ENCODE results near the gene CNTN5. TPM values are rescaled to one million over a fixed set of nuclear protein-coding genes. Genes with fewer than 3 reads are reported as not detected.

The CNTN5 gene
- total RNA-seq, 1 experiment from 2014 or later: not detected

GRCh38 chr11:99281331-99281730 lies 260.6 kb downstream of the CNTN5 start:
- H3K36me3 Mint-ChIP-seq (ENCODE audit: insufficient read depth in 1 of 3, low read depth in 3 of 3): no peaks in the 10 kb centered on the region
- Histone ChIP-seq H3K79me2 (ENCODE audit: insufficient read depth, low read length) (no peaks in the 10 kb centered on the region), H3K4me2 (ENCODE audit: insufficient read depth, insufficient read length, low read length) (no peak overlapping the region), H3K14ac (ENCODE audit: insufficient read depth, low read length) (no peak overlapping the region), H3K9me3 (ENCODE audit: control insufficient read depth, low read depth, low read length) (no peaks in the 10 kb centered on the region), H3K56ac (ENCODE audit: insufficient read length, low read depth, low read length) (no peak overlapping the region), H3K27ac (ENCODE audit: insufficient read length, low read depth, low read length) (no peak overlapping the region), H3K4ac (ENCODE audit: low read depth, low read length) (no peak overlapping the region), H2AFZ (ENCODE audit: low read length) (no peak overlapping the region), H3K18ac (ENCODE audit: insufficient read length, low read depth, low read length) (no peak overlapping the region), H3K4me1 (ENCODE audit: insufficient read depth, low read length) (no peaks in the 10 kb centered on the region), H3K23ac (ENCODE audit: insufficient read length, low read depth, low read length) (no peak overlapping the region), H4K8ac (replicated peaks; ENCODE audit: insufficient read length, low read depth, low read length) (no peak overlapping the region), H2BK15ac (ENCODE audit: low read depth, low read length) (no peak overlapping the region), H2AK5ac (ENCODE audit: insufficient read length, low read length) (no peak overlapping the region), H2BK120ac (ENCODE audit: low read depth, low read length, poor library complexity, severe bottlenecking) (no peak overlapping the region), H3K23me2 (ENCODE audit: insufficient read length, low read depth, low read length, poor library complexity, severe bottlenecking) (no peaks in the 10 kb centered on the region), H2BK20ac (ENCODE audit: low read depth, low read length, poor library complexity, severe bottlenecking) (no peak overlapping the region), H3K79me1 (ENCODE audit: insufficient read depth, low read depth, low read length, poor library complexity, severe bottlenecking) (no peaks in the 10 kb centered on the region), H3T11ph (ENCODE audit: low read length) (no peak overlapping the region), H4K5ac (ENCODE audit: insufficient read length, low read depth, low read length) (no peak overlapping the region), H3K9ac (ENCODE audit: extremely low read depth, insufficient read length, low read length) (no peak overlapping the region), H2BK5ac (ENCODE audit: insufficient read length, low read length) (no peak overlapping the region), H4K20me1 (ENCODE audit: control insufficient read depth, insufficient read depth, insufficient read length) (no peaks in the 10 kb centered on the region), H3K27me3 (ENCODE audit: insufficient read depth, low read length) (no peaks in the 10 kb centered on the region), H4K91ac (ENCODE audit: insufficient read length, low read depth, low read length) (no peak overlapping the region), H2BK12ac (ENCODE audit: insufficient read length, low read depth, low read length) (no peak overlapping the region)
- H3K27me3 Mint-ChIP-seq (ENCODE audit: low read depth): no peaks in the 10 kb centered on the region
- H3K9me3 Mint-ChIP-seq: no peaks in the 10 kb centered on the region
- H3K4me1 Mint-ChIP-seq: peaks cover 4 to 6% of the 10 kb centered on the region in 2 experiments
- WGBS (ENCODE audit: extremely low coverage, insufficient read length, low lambda C conversion rate): no CpG with 5 or more reads among the region's 1 CpG
- no peak overlapping the region for H3K27ac Mint-ChIP-seq
- DNase-seq: no peak
- TF ChIP-seq CTCF (conservative IDR thresholded peaks at IDR 0.05): no peak
- no peak overlapping the region for H3K4me3 Mint-ChIP-seq
